Dendritic cell treated with granulocyte-macrophage colony-stimulating factor and Interleukin-4, amounts not matched to agents 40 ng/mL and 50 ng/mL, for 4 days (primary cell): Measurements from ENCODE around the gene CCDC110.

Experiments used
- H3K27ac Mint-ChIP-seq: one replicate; pipeline ENCODE4 v1.8.0; 2022; ENCODE audit warnings: mild to moderate bottlenecking, mixed read lengths
- H3K27me3 Mint-ChIP-seq: one replicate; pipeline ENCODE4 v1.8.0; 2022; ENCODE audit warnings: mild to moderate bottlenecking, mixed read lengths
- H3K36me3 Mint-ChIP-seq: one replicate; pipeline ENCODE4 v1.8.0; 2022; ENCODE audit warnings: low read depth, mixed read lengths
- H3K4me1 Mint-ChIP-seq: one replicate; pipeline ENCODE4 v1.8.0; 2022; ENCODE audit warnings: low read depth, mixed read lengths
- H3K4me3 Mint-ChIP-seq: one replicate; pipeline ENCODE4 v1.8.0; 2022; ENCODE audit warnings: mild to moderate bottlenecking, moderate library complexity, mixed read lengths
- H3K9me3 Mint-ChIP-seq: one replicate; pipeline ENCODE4 v1.8.0; 2022; ENCODE audit warnings: mixed read lengths
- intact Hi-C: fragments of 100-400 bp; cut with micrococcal nuclease; formaldehyde crosslinking; loops from one replicate; pipeline ENCODE4 v1.15.0; 2022

Gene CCDC110

DNA sequence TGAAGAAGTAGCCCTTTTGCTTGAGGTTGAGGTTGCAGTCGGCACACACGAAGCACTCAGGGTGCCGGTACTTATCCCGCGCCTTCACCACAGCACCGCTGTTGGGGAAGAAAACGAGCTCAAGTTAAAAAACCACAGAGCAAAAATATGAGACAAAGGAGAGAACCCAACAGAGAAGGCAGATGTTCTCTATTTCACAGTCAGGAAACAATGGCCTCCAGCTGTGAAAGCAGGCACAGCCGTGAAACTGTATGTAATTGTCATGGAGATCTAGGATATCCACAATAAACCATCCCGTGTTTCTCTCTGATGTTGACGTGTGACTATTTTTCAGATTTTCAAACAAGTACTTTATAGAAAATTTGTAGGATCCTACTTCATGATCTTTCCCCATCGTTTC lies 30.9 kb upstream of the CCDC110 start:
- no peak overlapping the region for H3K27ac Mint-ChIP-seq
- peaks cover 8% of the 10 kb centered on the region for H3K9me3 Mint-ChIP-seq
- H3K36me3 Mint-ChIP-seq, result no peaks in the 10 kb centered on the region
- no peaks in the 10 kb centered on the region for H3K4me1 Mint-ChIP-seq
- H3K4me3 Mint-ChIP-seq, result no peak overlapping the region
- intact Hi-C loops, result no loop called here
- peaks cover 60% of the 10 kb centered on the region for H3K27me3 Mint-ChIP-seq

DNA sequence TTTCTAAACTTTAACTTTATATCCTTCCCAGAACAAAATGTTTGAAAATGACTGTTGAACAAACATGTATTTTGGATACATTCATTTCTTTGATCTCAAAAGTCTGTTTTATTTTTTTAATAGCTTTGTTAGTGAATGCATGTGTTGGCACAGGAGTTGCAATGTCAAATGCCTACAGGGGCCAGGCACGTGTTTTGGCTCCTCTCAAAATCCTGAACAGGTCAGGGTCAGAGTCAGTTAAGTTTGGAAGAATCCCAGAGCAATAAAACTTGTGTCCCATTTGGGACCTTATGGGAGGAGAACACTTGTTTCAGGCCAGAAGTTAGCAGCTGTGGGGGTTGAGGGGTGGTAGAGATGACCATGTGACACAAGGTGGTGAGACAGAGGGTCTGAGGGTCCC lies 29.0 kb upstream of the CCDC110 start:
- no peaks in the 10 kb centered on the region for H3K4me1 Mint-ChIP-seq

DNA sequence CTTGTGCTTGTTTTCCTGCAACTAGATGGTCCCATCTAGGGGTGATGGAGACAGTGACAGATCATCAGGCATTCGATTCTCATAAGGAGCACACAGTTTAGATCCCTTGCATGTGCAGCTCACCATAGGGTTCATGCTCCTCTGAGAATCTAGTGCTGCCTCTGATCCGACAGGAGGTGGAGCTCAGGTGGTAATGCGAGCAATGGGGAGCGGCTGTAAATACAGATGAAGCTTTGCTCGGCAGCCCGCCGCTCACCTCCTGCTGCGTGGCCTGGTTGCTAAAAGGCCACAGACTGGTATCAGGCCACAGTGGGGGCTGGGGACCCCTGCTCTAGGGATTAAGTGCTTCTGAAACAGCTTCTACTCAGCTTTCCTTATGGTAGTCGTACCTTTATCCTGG lies 28.5 kb upstream of the CCDC110 start:
- Mint-ChIP-seq H3K27ac (no peak overlapping the region), H3K36me3 (no peaks in the 10 kb centered on the region), H3K4me1 (no peaks in the 10 kb centered on the region), H3K9me3 (peaks cover 8% of the 10 kb centered on the region), H3K27me3 (peaks cover 52% of the 10 kb centered on the region), H3K4me3 (no peak overlapping the region)
- intact Hi-C loops, result no loop called here

More for the DNA sequence above, 29.0 kb upstream of the CCDC110 start:
- Mint-ChIP-seq H3K4me3 (no peak overlapping the region), H3K27ac (no peak overlapping the region), H3K27me3 (peaks cover 54% of the 10 kb centered on the region), H3K36me3 (no peaks in the 10 kb centered on the region), H3K9me3 (peaks cover 8% of the 10 kb centered on the region)
- intact Hi-C loops, result no loop called here

DNA sequence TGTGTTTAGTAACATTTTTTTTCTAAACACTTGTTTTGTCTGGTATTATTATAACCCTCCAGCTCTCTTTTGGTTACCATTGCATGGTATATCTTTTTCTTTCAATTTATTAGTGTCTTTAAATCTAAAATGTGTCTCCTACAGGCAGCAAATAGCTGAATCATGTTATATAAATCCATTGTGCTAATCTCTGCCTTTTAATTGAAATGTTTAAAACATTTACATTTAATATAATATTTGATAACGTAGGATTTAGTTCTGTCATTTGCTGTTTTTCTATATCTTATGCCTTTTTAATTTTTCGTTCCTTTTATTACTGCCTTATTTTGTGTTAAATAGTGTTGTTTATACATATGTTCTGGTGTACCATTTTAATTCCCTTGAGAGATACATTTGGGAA lies 17.1 kb upstream of the CCDC110 start:
- H3K27me3 Mint-ChIP-seq, result peaks cover 14% of the 10 kb centered on the region

DNA sequence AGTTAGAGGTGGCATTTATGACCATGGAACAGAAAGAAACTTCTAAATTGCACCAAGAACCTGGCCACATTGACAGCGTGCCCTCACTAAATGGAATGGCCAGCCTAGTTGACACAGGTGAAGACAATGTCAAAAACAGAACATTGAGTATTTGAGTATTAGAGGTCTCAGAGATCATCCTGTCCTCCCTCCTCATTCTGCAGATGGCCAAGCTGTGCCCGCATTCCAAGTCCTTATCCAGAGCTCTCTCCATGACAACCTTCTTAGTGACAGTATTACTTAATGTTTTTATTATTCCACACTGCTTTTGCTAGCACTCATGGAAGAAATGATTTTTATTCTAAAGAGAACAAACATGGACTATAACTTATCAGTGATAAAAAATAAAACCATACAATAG lies 9.9 kb upstream of the CCDC110 start:
- Mint-ChIP-seq H3K27me3 (peaks cover 48% of the 10 kb centered on the region), H3K9me3 (no peaks in the 10 kb centered on the region), H3K4me1 (no peaks in the 10 kb centered on the region), H3K36me3 (no peaks in the 10 kb centered on the region), H3K27ac (no peak overlapping the region), H3K4me3 (no peak overlapping the region)
- intact Hi-C loops, result no loop called here

More for the DNA sequence above, 17.1 kb upstream of the CCDC110 start:
- intact Hi-C loops, result no loop called here
- Mint-ChIP-seq H3K36me3 (no peaks in the 10 kb centered on the region), H3K27ac (no peak overlapping the region), H3K9me3 (peaks cover 30% of the 10 kb centered on the region), H3K4me3 (no peak overlapping the region), H3K4me1 (no peaks in the 10 kb centered on the region)

DNA sequence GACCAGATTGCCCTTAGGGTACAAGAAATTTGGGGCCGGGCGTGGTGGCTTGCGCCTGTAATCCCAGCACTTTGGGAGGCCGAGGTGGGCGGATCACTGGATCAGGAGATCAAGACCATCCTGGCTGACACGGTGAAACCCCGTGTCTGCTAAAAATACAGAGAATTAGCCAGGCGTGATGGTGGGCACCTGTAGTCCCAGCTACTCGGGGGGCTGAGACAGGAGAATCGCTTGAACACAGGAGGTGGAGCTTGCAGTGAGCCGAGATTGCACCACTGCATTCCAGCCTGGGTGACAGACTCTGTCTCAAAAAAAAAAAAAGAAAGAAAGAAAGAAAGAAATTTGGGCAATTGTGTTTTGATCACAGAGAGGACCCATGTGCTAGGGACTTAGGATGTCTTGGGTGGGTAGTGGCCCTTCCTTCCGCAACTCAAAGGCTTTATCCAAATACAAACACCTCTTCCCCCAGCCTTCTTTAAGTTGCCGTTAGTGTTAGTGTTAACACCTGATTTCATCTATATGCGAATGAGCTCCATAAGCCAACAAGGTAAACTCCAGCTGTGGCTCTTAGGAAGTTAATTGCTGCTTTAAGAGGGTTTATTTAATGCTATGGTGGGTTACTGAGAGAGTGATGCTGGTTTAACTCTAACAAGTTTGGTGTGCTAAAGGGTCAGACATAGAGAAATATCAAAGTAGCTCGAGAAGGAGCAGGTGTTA lies 8.6 kb upstream of the CCDC110 start:
- peaks cover 47% of the 10 kb centered on the region for H3K27me3 Mint-ChIP-seq
- intact Hi-C loops, result no loop called here
- no peaks in the 10 kb centered on the region for H3K9me3 Mint-ChIP-seq
- no peaks in the 10 kb centered on the region for H3K36me3 Mint-ChIP-seq
- no peak overlapping the region for H3K4me3 Mint-ChIP-seq
- no peaks in the 10 kb centered on the region for H3K4me1 Mint-ChIP-seq
- H3K27ac Mint-ChIP-seq, result no peak overlapping the region

DNA sequence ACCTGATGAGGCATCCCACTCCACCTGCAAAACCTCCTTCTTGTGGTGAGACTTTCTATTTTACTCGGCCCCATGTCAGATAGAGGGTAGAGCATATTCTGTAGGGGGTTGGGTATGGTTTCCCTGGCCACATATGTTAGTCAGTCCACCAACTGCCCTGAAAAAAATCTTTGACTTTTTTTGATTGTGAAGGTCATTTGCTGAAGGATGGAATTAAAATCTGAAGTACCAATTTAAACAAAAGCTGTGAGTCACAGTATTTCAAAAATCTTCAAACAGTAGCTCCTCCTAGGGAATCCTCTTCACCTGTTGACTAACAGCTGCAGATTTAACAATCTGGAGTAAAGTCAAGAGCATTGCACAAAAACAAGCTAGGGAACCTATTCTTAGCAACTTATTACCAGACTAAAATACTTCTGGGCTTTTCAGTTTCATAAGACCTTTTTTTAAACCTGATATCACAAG lies 8.0 kb upstream of the CCDC110 start:
- H3K4me1 Mint-ChIP-seq, result no peaks in the 10 kb centered on the region
- no peak overlapping the region for H3K27ac Mint-ChIP-seq
- H3K9me3 Mint-ChIP-seq, result no peaks in the 10 kb centered on the region
- peaks cover 48% of the 10 kb centered on the region for H3K27me3 Mint-ChIP-seq
- H3K36me3 Mint-ChIP-seq, result no peaks in the 10 kb centered on the region
- no peak overlapping the region for H3K4me3 Mint-ChIP-seq
- intact Hi-C loops, result loop anchor here (10.0 kb wide), 1 partner anchor 115 kb away; no protein-coding TSS in a partner anchor

DNA sequence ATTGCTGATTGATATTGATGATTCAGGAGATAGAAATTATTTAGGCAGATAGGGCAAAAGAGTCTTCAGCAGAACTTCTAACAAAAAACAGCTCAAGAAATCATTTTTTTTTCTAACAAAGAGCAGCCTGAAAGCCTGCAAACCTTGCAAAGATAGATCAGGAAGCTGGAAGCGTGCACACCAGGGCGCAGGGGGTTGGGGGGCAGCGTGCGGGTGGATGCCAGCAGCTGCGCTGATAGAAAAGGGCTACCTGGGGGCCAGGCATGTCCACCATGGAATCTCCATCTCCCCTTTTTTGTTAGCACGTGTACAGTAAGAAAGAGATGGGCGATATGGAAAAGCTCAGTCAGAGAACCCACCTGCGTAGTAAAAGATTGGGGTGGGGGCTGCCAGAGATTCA lies 1.7 kb upstream of the CCDC110 start:
- H3K4me1 Mint-ChIP-seq, result peaks cover 6% of the 10 kb centered on the region
- no peaks in the 10 kb centered on the region for H3K36me3 Mint-ChIP-seq
- H3K4me3 Mint-ChIP-seq, result no peak overlapping the region
- H3K9me3 Mint-ChIP-seq, result peaks cover 6% of the 10 kb centered on the region
- intact Hi-C loops, result loop anchor here (5.0 to 10.0 kb wide), 3 partner anchors 122 to 719 kb away; partner anchors contain the start of genes CFAP97 and CYP4V2
- peaks cover 60% of the 10 kb centered on the region for H3K27me3 Mint-ChIP-seq
- H3K27ac Mint-ChIP-seq, result no peak overlapping the region

DNA sequence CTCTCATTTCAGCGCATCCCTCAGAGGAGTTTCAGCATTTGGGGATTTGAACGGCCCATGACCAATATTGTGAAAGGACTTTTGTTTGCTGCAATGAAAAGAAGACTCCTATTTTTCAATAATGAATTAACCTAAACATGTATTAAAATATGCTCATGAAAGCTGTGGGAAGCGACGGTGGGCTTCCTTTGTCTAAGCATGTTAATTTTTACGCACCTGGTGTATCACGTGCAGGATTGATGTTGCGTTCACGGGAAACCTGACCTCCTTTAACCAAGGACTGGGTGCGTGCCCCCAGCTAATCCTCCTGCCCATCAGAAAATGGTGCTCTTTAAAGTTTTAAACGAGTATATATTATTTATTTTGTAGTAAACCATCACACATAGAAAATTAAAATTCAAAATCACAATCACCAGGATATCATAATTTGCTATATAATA lies 590 bp upstream of the CCDC110 start:
- Mint-ChIP-seq H3K4me3 (peak overlapping the region; percentile 73), H3K4me1 (peaks cover 6% of the 10 kb centered on the region), H3K36me3 (no peaks in the 10 kb centered on the region), H3K27ac (peak overlapping the region; percentile 32), H3K27me3 (peaks cover 59% of the 10 kb centered on the region), H3K9me3 (peaks cover 6% of the 10 kb centered on the region)
- intact Hi-C loops, result loop anchor here (5.0 to 10.0 kb wide), 3 partner anchors 123 to 720 kb away; partner anchors contain the start of genes CFAP97 and CYP4V2

DNA sequence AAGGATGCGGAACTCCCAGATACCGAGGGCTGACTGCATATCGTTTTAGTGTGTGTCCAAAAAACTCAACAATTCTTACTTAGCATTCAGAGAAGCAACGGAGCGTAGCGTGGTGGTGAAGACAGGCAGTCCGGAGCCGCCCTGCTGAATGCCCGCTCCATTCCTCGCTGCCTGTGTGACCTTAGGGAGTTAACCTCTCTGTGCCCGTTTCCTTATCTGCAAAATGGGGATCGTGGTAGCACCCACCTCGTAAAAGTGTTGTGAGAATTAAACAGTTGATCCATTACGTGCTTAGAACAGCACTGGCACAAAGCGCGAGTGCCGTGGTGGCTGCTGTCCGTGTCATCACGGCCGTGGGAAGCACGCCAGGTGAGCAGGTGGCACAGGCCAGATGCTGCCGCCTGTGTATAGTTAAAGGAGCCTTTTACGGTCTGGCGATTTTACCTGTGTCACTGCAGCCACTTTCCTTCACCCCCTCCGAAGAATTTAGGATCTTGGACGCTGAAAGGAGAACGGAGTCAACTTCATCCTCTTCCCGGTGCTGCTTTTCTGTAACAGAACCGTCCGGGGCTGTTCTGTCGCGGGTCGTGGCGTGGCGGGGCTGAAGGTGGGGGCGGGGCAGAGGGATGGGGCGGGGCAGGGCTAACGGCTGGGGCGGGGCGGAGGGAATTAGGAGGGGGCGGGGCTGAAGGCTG lies 885 bp downstream of the CCDC110 start:
- Mint-ChIP-seq H3K4me3 (peak overlapping the region; percentile 45), H3K27ac (no peak overlapping the region), H3K9me3 (peaks cover 6% of the 10 kb centered on the region), H3K36me3 (no peaks in the 10 kb centered on the region), H3K4me1 (peaks cover 6% of the 10 kb centered on the region), H3K27me3 (peaks cover 65% of the 10 kb centered on the region)
- intact Hi-C loops, result loop anchor here (1.0 to 10.0 kb wide), 5 partner anchors 45 to 722 kb away; partner anchors contain the start of genes ANKRD37, CFAP97, CYP4V2 and UFSP2

DNA sequence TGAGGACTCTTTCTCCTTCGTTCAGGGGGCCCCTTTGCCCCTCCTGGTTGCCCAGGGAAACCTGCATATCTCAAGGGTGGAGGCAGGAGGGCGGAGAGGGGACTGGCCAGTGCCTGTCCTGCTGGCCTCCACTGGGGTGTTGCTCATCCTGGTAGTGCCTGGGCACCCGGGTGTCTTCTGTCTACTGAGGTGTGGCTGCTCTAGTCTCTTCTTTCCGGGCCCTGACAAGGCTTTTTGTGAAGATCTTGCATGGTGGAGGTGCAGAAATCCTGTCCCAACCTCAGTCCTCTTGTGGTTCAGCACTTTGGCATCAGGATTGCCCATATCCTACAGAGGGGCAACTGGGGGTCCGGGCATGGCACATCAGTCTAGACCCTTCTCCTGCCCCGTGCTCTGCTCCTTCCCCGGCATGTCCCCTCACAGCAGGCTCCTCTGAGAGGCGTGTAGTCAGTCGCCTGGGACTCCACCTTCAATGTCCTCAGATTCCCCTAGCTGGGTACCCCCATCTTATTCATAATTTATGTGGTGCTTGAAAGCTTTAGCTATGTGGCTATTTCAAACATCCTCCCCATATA lies 1.9 kb downstream of the CCDC110 start:
- peaks cover 6% of the 10 kb centered on the region for H3K4me1 Mint-ChIP-seq
- peaks cover 67% of the 10 kb centered on the region for H3K27me3 Mint-ChIP-seq
- intact Hi-C loops, result loop anchor here (5.0 to 10.0 kb wide), 3 partner anchors 125 to 723 kb away; partner anchors contain the start of genes CFAP97 and CYP4V2
- peaks cover 6% of the 10 kb centered on the region for H3K9me3 Mint-ChIP-seq
- H3K36me3 Mint-ChIP-seq, result no peaks in the 10 kb centered on the region
- H3K4me3 Mint-ChIP-seq, result no peak overlapping the region
- no peak overlapping the region for H3K27ac Mint-ChIP-seq

DNA sequence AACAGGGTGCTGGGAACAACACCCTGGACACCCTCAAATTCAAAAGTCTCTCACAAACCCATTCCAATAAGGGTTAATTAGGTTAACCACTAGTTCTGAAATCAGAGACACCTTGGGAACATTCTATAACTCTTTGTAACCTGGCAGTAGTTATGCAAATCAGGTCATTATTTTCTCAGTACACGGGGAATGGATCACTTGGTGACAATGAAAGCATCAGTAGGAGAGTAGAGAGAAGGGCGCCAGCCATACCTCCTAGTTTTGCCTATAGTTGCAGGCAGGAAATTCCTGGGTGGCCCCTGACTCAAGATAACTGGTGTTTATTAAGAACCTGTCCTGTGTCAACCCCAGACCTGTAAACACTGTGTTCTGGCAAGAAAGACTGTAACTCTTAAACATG lies 2.5 kb downstream of the CCDC110 start:
- no peak overlapping the region for H3K4me3 Mint-ChIP-seq
- no peak overlapping the region for H3K27ac Mint-ChIP-seq
- intact Hi-C loops, result no loop called here

DNA sequence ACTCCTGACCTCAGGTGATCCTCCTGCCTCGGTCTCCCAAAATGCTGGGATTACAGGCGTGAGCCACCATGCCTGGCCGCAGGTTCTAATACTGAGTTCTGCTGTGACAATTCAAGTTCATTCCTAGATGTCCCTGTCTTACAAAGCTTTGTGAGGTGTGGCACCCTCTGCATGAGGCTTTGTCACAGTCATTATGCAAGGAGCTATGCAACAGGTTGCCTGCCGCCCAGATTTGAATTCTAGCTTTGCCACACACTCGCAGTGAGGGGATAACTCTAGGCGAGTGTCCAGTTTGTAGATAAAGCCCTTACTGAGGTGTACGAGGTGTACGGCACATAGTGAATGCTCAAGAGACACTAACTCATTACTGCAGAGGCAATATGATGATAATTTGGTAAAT lies 3.5 kb downstream of the CCDC110 start:
- Mint-ChIP-seq H3K27ac (no peak overlapping the region), H3K9me3 (peaks cover 6% of the 10 kb centered on the region), H3K4me3 (no peak overlapping the region), H3K27me3 (peaks cover 64% of the 10 kb centered on the region), H3K4me1 (peaks cover 6% of the 10 kb centered on the region), H3K36me3 (no peaks in the 10 kb centered on the region)
- intact Hi-C loops, result no loop called here

More for the DNA sequence above, 2.5 kb downstream of the CCDC110 start:
- peaks cover 6% of the 10 kb centered on the region for H3K4me1 Mint-ChIP-seq
- peaks cover 6% of the 10 kb centered on the region for H3K9me3 Mint-ChIP-seq
- peaks cover 71% of the 10 kb centered on the region for H3K27me3 Mint-ChIP-seq
- H3K36me3 Mint-ChIP-seq, result no peaks in the 10 kb centered on the region

DNA sequence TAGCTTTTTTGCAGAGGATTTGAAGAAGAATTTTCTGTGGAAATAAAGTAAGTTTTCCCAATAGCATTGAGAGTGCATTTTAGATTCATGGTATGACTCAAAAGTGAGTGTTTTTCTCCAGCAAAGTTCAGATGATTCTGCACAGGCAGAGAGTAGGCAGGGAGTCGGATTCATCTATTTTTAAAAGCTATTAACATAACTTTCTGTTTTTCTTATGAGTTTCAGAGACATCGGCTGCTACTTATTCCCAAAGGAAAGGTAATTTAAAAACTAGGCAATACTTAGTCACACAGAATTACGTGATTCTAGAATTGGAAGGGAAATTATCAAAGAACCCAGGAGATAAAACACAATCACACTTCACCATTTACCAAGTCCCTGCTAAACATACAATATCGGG lies 4.4 kb downstream of the CCDC110 start:
- peaks cover 57% of the 10 kb centered on the region for H3K27me3 Mint-ChIP-seq
- H3K27ac Mint-ChIP-seq, result no peak overlapping the region
- H3K4me3 Mint-ChIP-seq, result no peak overlapping the region
- H3K4me1 Mint-ChIP-seq, result peaks cover 5% of the 10 kb centered on the region
- intact Hi-C loops, result no loop called here
- H3K9me3 Mint-ChIP-seq, result peaks cover 6% of the 10 kb centered on the region
- no peaks in the 10 kb centered on the region for H3K36me3 Mint-ChIP-seq
